HG02623 (cell line): ENCODE measurements around the gene SARS2.
"Not testable (repeated sequence)": the region's sequence is repeated elsewhere in the genome, so short reads cannot be mapped to it uniquely, and the experiment has no call there.

Experiments used
- ATAC-seq: cut with Tn5 transposase; IDR thresholded peaks from one replicate; pipeline ENCODE4 v1.9.1; 2021; ENCODE audit warnings: moderate library complexity; ENCODE audit not compliant: unreplicated experiment

SARS2 gene

GRCh38 chr19:38949580-38950367 lies 19.2 kb upstream of the SARS2 start:
- no peak for ATAC-seq

- no peak for ATAC-seq
These were observed 15.9 kb upstream of the SARS2 start for GRCh38 chr19:38946229-38947010.

GRCh38 chr19:38945562-38946228 lies 15.1 kb upstream of the SARS2 start:
- no peak for ATAC-seq

- ATAC-seq, result no peak
These were observed 14.5 kb upstream of the SARS2 start for GRCh38 chr19:38944981-38945506.

- no peak for ATAC-seq
These were observed 12.1 kb upstream of the SARS2 start for GRCh38 chr19:38942471-38943181.

- ATAC-seq, result no peak
These were observed 11.4 kb upstream of the SARS2 start for GRCh38 chr19:38941979-38942378.

- ATAC-seq, result not testable (repeated sequence)
These were observed 10.9 kb upstream of the SARS2 start for GRCh38 chr19:38941466-38941865.

- ATAC-seq, result no peak
These were observed 9.4 kb upstream of the SARS2 start for GRCh38 chr19:38939957-38940356.

GRCh38 chr19:38933544-38933943 lies 3.0 kb upstream of the SARS2 start:
- no peak for ATAC-seq

GRCh38 chr19:38932425-38933179 lies 2.0 kb upstream of the SARS2 start:
- no peak for ATAC-seq

- no peak for ATAC-seq
These were observed 894 bp upstream of the SARS2 start for GRCh38 chr19:38931521-38931793.

GRCh38 chr19:38930776-38931520 lies 385 bp upstream of the SARS2 start, which contains the start of gene MRPS12:
TSS of gene MRPS12 (plus strand) at chr19:38930944. CDS start at chr19:38931295, 351 bp downstream.
- ATAC-seq, result peak; percentile 87

GRCh38 chr19:38928391-38929001 lies 2.1 kb downstream of the SARS2 start:
- no peak for ATAC-seq

GRCh38 chr19:38924388-38924787 lies 6.2 kb downstream of the SARS2 start:
- no peak for ATAC-seq

- no peak for ATAC-seq
These were observed 8.1 kb downstream of the SARS2 start for GRCh38 chr19:38922482-38922881.

GRCh38 chr19:38921420-38922274 lies 8.9 kb downstream of the SARS2 start:
- ATAC-seq, result no peak

GRCh38 chr19:38920602-38921419 lies 9.8 kb downstream of the SARS2 start:
- ATAC-seq, result no peak
